ENCODE results near the gene POLR3F. TPM values are rescaled to one million over a fixed set of nuclear protein-coding genes. Genes with fewer than 3 reads are reported as not detected.
A peak's percentile ranks its signal among the peaks of the same experiment; 100 is the strongest.
"Not testable (repeated sequence)": the region's sequence is repeated elsewhere in the genome, so short reads cannot be mapped to it uniquely, and the experiment has no call there.

Gene POLR3F
- polyA plus RNA-seq, 1 experiment, result 10.6 TPM

- ChIA-PET POLR2A (interaction anchor here (0.5 to 2.0 kb wide), 4 partner anchors 10 to 342 kb away, joined by 4 to 21 read pairs (median 8); partner anchors contain the start of genes DZANK1, POLR3F and SEC23B), CTCF (interaction anchor here (0.6 to 1.8 kb wide), 3 partner anchors 10 to 55 kb away, joined by 3 to 8 read pairs (median 5); partner anchors contain the start of genes DZANK1 and SEC23B)
- no peaks in the 10 kb centered on the region for H3K27me3 ChIP-seq (ENCODE audit: control insufficient read depth, insufficient read depth, low read length)
- TF ChIP-seq, protein P1, sequence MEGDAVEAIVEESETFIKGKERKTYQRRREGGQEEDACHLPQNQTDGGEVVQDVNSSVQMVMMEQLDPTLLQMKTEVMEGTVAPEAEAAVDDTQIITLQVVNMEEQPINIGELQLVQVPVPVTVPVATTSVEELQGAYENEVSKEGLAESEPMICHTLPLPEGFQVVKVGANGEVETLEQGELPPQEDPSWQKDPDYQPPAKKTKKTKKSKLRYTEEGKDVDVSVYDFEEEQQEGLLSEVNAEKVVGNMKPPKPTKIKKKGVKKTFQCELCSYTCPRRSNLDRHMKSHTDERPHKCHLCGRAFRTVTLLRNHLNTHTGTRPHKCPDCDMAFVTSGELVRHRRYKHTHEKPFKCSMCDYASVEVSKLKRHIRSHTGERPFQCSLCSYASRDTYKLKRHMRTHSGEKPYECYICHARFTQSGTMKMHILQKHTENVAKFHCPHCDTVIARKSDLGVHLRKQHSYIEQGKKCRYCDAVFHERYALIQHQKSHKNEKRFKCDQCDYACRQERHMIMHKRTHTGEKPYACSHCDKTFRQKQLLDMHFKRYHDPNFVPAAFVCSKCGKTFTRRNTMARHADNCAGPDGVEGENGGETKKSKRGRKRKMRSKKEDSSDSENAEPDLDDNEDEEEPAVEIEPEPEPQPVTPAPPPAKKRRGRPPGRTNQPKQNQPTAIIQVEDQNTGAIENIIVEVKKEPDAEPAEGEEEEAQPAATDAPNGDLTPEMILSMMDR (IDR thresholded peaks at IDR 0.05; ENCODE audit: low read depth, low read length), result no peak
- no peak for DNase-seq (ENCODE audit: low read depth, low spot score)
- no peak overlapping the region for H3K27ac ChIP-seq (ENCODE audit: low read depth, low read length)
- H3K9me3 ChIP-seq (ENCODE audit: control insufficient read depth, insufficient read depth, low read length), result no peaks in the 10 kb centered on the region
- H3K4me3 ChIP-seq (ENCODE audit: low read depth, low read length), result no peak overlapping the region
Measured at GRCh38 chr20:18497603-18498002, 30.4 kb downstream of the POLR3F start.

- POLR2A ChIA-PET; H3K27me3 ChIP-seq (ENCODE audit: control insufficient read depth, insufficient read depth, low read length); H3K4me3 ChIP-seq (ENCODE audit: low read depth, low read length); H3K27ac ChIP-seq (ENCODE audit: low read depth, low read length); DNase-seq (ENCODE audit: low read depth, low spot score); CTCF ChIA-PET; H3K9me3 ChIP-seq (ENCODE audit: control insufficient read depth, insufficient read depth, low read length): not testable (repeated sequence)
Measured at GRCh38 chr20:18501672-18502071, 34.5 kb downstream of the POLR3F start.

- TF ChIP-seq, protein P1 (IDR thresholded peaks at IDR 0.05; ENCODE audit: low read depth, low read length), result no peak
- H3K27ac ChIP-seq (ENCODE audit: low read depth, low read length), result no peak overlapping the region
- no peaks in the 10 kb centered on the region; the same call in 1 of the 2 replicates for H3K9me3 ChIP-seq (ENCODE audit: control insufficient read depth, insufficient read depth, low read length)
- no peaks in the 10 kb centered on the region for H3K27me3 ChIP-seq (ENCODE audit: control insufficient read depth, insufficient read depth, low read length)
- CTCF ChIA-PET, result interaction anchor here (1.2 kb wide), 1 partner anchor 8 kb away, joined by 4 read pairs; the partner anchor contains the start of gene RBBP9
- no peak overlapping the region for H3K4me3 ChIP-seq (ENCODE audit: low read depth, low read length)
- no peak for DNase-seq (ENCODE audit: low read depth, low spot score)
- POLR2A ChIA-PET, result no interaction called here
Measured at GRCh38 chr20:18504479-18505060, 37.4 kb downstream of the POLR3F start.

DNA sequence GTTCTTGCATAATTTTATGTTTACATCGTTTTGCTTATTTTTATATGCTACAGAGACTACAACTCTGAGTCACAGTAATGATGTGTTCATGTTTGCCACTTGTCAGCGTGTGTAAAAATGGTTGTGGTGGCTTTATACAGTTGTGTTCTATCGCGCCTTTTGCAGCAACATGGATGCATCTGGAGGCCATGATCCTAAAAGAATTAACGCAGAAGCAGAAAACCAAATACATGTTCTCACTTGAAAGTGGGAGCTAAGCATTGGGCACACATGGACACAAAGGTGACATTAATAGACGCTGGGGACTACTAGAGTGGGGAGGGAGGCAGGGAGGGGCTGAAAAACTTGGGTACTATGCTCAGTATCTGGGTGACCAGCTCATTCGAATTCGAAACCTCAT lies 39.6 kb downstream of the POLR3F start:
- H3K4me3 ChIP-seq (ENCODE audit: low read depth, low read length), result peak overlapping the region; percentile 90
- H3K27me3 ChIP-seq (ENCODE audit: control insufficient read depth, insufficient read depth, low read length), result no peaks in the 10 kb centered on the region
- peak overlapping the region; percentile 98 for H3K27ac ChIP-seq (ENCODE audit: low read depth, low read length)
- ChIA-PET CTCF (interaction anchor here (0.5 to 1.8 kb wide), 7 partner anchors 8 to 1488 kb away, joined by 3 to 8 read pairs (median 3); partner anchors contain the start of gene RBBP9), POLR2A (interaction anchor here (0.6 to 2.4 kb wide), 7 partner anchors 7 to 1008 kb away, joined by 3 to 21 read pairs (median 4); partner anchors contain the start of genes DZANK1, MGME1, POLR3F and RBBP9)
- H3K9me3 ChIP-seq (ENCODE audit: control insufficient read depth, insufficient read depth, low read length), result no peaks in the 10 kb centered on the region; the same call in 1 of the 2 replicates
- no peak for DNase-seq (ENCODE audit: low read depth, low spot score)
- TF ChIP-seq, protein P1 (IDR thresholded peaks at IDR 0.05; ENCODE audit: low read depth, low read length), result no peak

DNA sequence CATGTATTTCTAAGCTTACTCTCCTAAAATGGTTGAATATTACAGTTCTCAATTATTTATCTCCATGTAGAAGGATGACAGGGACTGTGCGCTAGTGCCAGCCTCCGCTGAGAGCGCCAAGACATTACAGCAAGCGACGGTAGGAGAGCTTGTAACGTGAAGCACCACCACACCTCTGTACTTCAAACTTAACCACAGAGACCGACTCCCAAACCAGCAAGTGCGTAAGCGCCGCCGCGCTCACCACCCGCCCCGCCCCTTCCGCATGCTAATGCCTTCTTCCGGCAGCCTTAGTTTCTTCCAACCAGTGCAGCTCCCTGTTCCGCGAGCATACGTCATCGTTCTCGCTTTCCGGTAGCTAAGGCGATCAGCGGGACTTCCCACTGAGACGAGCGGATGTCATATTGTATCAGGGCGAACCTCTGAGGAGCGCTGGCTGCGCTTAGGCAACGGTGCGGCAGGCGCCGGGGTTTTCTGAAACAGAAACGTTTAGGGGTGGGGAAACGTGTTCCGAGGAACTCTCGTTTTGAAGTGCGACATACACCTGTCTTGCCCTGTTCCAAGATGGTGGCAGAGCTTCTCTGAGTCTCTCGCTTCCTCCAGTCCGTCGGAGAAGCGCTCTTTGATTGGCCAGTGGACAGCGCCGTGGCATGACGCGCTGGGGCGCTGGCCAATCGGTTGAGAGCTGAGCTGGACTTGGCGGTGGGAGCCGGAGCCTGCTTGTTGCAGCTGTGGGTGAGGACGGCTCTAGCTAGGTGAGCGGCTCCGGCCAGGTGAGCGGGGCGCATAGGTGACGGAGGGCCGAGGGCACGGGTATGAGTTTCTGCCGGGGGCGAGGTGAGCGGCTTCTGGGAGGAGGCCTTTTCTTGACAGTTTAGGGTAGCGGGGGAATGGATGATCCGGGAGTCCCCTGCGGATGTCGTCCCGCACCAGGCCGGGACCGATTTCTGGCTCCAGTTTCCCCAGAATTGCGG lies 40.3 kb downstream of the POLR3F start, which contains the start of gene SEC23B:
TSS of gene SEC23B (plus strand) at position 723 of the 974 bp plus-strand sequence. CDS start 2,896 bp downstream, outside the sequence.
- POLR2A ChIA-PET, result interaction anchor here (0.6 to 2.4 kb wide), 8 partner anchors 8 to 1009 kb away, joined by 3 to 21 read pairs (median 4); partner anchors contain the start of genes DZANK1, MGME1, POLR3F and RBBP9
- no peaks in the 10 kb centered on the region; the same call in 1 of the 2 replicates for H3K9me3 ChIP-seq (ENCODE audit: control insufficient read depth, insufficient read depth, low read length)
- peak within 1 kb of the TSS; percentile 98 for H3K27ac ChIP-seq (ENCODE audit: low read depth, low read length)
- peak within 1 kb of the TSS; percentile 90 for H3K4me3 ChIP-seq (ENCODE audit: low read depth, low read length)
- peak; percentile 92 for DNase-seq (ENCODE audit: low read depth, low spot score)
- CTCF ChIA-PET, result interaction anchor here (0.5 to 1.8 kb wide), 4 partner anchors 9 to 1487 kb away, joined by 3 to 8 read pairs (median 4); partner anchors contain the start of gene RBBP9
- H3K27me3 ChIP-seq (ENCODE audit: control insufficient read depth, insufficient read depth, low read length), result no peaks in the 10 kb centered on the region
- TF ChIP-seq, protein P1 (IDR thresholded peaks at IDR 0.05; ENCODE audit: low read depth, low read length), result no peak

Data from AG04450 (cell line).